T-cell (primary cell): Measurements from ENCODE around the gene ADSS2. TPM values are rescaled to one million over a fixed set of nuclear protein-coding genes. Genes with fewer than 3 reads are reported as not detected.

Source experiments
- ATAC-seq, 4 experiments: fragments of 200-7000 bp in 3 of 4; fragments of 150-1000 bp in 1 of 4; cut with Tn5 transposase; replicated peaks in 1 of 4; 1 replicate in 3 of 4; 2 replicates in 1 of 4; pipeline ENCODE4 v1.10.0; 2021; ENCODE audit warnings: moderate library complexity in 3 of 4, mild to moderate bottlenecking in 2 of 4, moderate number of reproducible peaks in 1 of 4
- CTCF ChIA-PET, 2 donors: fragments of 300-600 bp; sonication (Branson Sonifier 250); formaldehyde crosslinking; loops; one replicate each; lab custom pipeline; 2022; ENCODE audit warnings: antibody characterized with exemption in 2 of 2; lab: Charles Lee
- POLR2A ChIA-PET, 2 donors: fragments of 300-600 bp; sonication (Branson Sonifier 250); formaldehyde crosslinking; loops; one replicate each; lab custom pipeline; 2022; ENCODE audit warnings: antibody characterized with exemption in 2 of 2; lab: Charles Lee
- DNase-seq, 35 experiments: peaks; one replicate each; pipeline versions ENCODE4 v3.0.0 to v3.0.0-alpha.2; 2013 to 2023
- H3K27ac ChIP-seq: one replicate; pipeline ENCODE4 v1.5.1; 2013; ENCODE audit warnings: low read length
- H3K27me3 ChIP-seq, 2 experiments: replicated peaks in 1 of 2; 1 replicate in 1 of 2; 2 replicates in 1 of 2; pipeline versions ENCODE4 v1.6.1 to v1.7.0; 2013; ENCODE audit warnings: low read length in 1 of 2, mixed read lengths in 1 of 2; ENCODE audit not compliant: control insufficient read depth in 2 of 2, insufficient read depth in 2 of 2; ENCODE audit errors: extremely low read depth in 1 of 2
- H3K36me3 ChIP-seq, 2 donors: 1 replicate in 1 of 2; 2 replicates in 1 of 2; pipeline versions ENCODE4 v1.6.1 to v1.7.0; 2013; ENCODE audit warnings: low read length in 1 of 2; ENCODE audit not compliant: control insufficient read depth in 2 of 2, insufficient read depth in 1 of 2; ENCODE audit errors: extremely low read depth in 1 of 2
- H3K4me1 ChIP-seq, 2 experiments: 1 replicate in 1 of 2; 2 replicates in 1 of 2; pipeline versions ENCODE4 v1.6.1 to v1.7.0; 2013; ENCODE audit warnings: low read length in 2 of 2, mixed read lengths in 1 of 2; ENCODE audit not compliant: insufficient read depth in 2 of 2, control insufficient read depth in 1 of 2; ENCODE audit errors: extremely low read depth in 1 of 2
- H3K4me3 ChIP-seq, 2 donors: 1 replicate in 1 of 2; 2 replicates in 1 of 2; pipeline versions ENCODE4 v1.5.1 to v1.7.0; 2013; ENCODE audit warnings: mild to moderate bottlenecking in 2 of 2, low read length in 1 of 2, moderate library complexity in 1 of 2; ENCODE audit not compliant: control insufficient read depth in 1 of 2; ENCODE audit errors: extremely low read depth in 1 of 2
- H3K9me3 ChIP-seq: 2 replicates; pipeline ENCODE4 v1.7.0; 2013
- H3K27ac Mint-ChIP-seq, 2 donors: one replicate each; pipeline ENCODE4 v1.8.0; 2020 to 2021; ENCODE audit warnings: mild to moderate bottlenecking in 2 of 2, mixed read lengths in 2 of 2
- H3K27me3 Mint-ChIP-seq, 2 donors: one replicate each; pipeline ENCODE4 v1.8.0; 2021 to 2022; ENCODE audit warnings: mixed read lengths in 2 of 2
- H3K36me3 Mint-ChIP-seq: one replicate; pipeline ENCODE4 v1.8.0; 2021; ENCODE audit warnings: mixed read lengths
- H3K4me1 Mint-ChIP-seq, 3 donors: one replicate each; pipeline ENCODE4 v1.8.0; 2020 to 2022; ENCODE audit warnings: mixed read lengths in 3 of 3, mild to moderate bottlenecking in 1 of 3
- H3K4me3 Mint-ChIP-seq, 3 donors: one replicate each; pipeline ENCODE4 v1.8.0; 2020 to 2022; ENCODE audit warnings: mild to moderate bottlenecking in 3 of 3, mixed read lengths in 3 of 3, moderate library complexity in 3 of 3
- H3K9me3 Mint-ChIP-seq, 3 donors: one replicate each; pipeline ENCODE4 v1.8.0; 2020 to 2022; ENCODE audit warnings: mixed read lengths in 3 of 3
- WGBS: methylation state at CpG from one replicate; pipeline ENCODE4 v1.1.5; 2013; ENCODE audit warnings: missing lambda C conversion rate; ENCODE audit not compliant: insufficient coverage; 5-methylcytosine and 5-hydroxymethylcytosine counted together
- total RNA-seq, 35 experiments: library from RNA in 6 of 35; stranded (reverse) in 6 of 35; fragments of 120-200 nt in 1 of 35; gene quantifications; one replicate each; pipeline versions ENCODE4 v1.2.1 to v1.2.4 and lab custom pipeline; 2013 to 2026

Gene ADSS2
- total RNA-seq, 5 donors from 2014 or later (not counting 1 experiment from before 2014, with no cell fraction given): 49.6 to 53.4 (median 51.6) TPM

- ATAC-seq: no peak
- Mint-ChIP-seq H3K27ac (no peak overlapping the region), H3K4me1 (no peaks in the 10 kb centered on the region), H3K4me3 (no peak overlapping the region), H3K27me3 (no peaks in the 10 kb centered on the region), H3K36me3 (peaks cover 7% of the 10 kb centered on the region), H3K9me3 (peaks cover 4 to 8% (median 4%) of the 10 kb centered on the region in 3 donors)
- Histone ChIP-seq H3K36me3 (no peaks in the 10 kb centered on the region), H3K9me3 (no peaks in the 10 kb centered on the region), H3K4me1 (no peaks in the 10 kb centered on the region), H3K27me3 (no peaks in the 10 kb centered on the region), H3K27ac (no peak overlapping the region), H3K4me3 (no peak overlapping the region)
- POLR2A ChIA-PET: no interaction called here
- 100% methylated on average over 1 of the region's 7 CpGs for WGBS
- CTCF ChIA-PET: no interaction called here
- no peak for DNase-seq
These were observed 62.7 kb downstream of the ADSS2 start for GRCh38 chr1:244388961-244389360.

GRCh38 chr1:244387415-244387814 is 64.3 kb downstream of the ADSS2 start:
- Histone ChIP-seq H3K4me1 (no peaks in the 10 kb centered on the region), H3K36me3 (no peaks in the 10 kb centered on the region), H3K27me3 (no peaks in the 10 kb centered on the region), H3K4me3 (no peak overlapping the region), H3K9me3 (no peaks in the 10 kb centered on the region), H3K27ac (no peak overlapping the region)
- Mint-ChIP-seq H3K27me3 (no peaks in the 10 kb centered on the region), H3K36me3 (peaks cover 7% of the 10 kb centered on the region), H3K4me1 (no peaks in the 10 kb centered on the region), H3K4me3 (no peak overlapping the region), H3K9me3 (peaks cover 4 to 8% (median 4%) of the 10 kb centered on the region in 3 donors), H3K27ac (no peak overlapping the region)
- ATAC-seq (no peak), DNase-seq (no peak)
- ChIA-PET CTCF (no interaction called here), POLR2A (no interaction called here)
- 83% methylated on average over 1 of the region's 1 CpG for WGBS

- no peak for ATAC-seq
- CTCF ChIA-PET: no interaction called here
- H3K27ac ChIP-seq: no peak overlapping the region
These were observed 65.1 kb downstream of the ADSS2 start for GRCh38 chr1:244386595-244386994.

GRCh38 chr1:244384066-244384465 is 67.6 kb downstream of the ADSS2 start:
- H3K27ac ChIP-seq: no peak overlapping the region
- no peak overlapping the region for H3K4me3 ChIP-seq
- H3K4me1 ChIP-seq: no peaks in the 10 kb centered on the region
- DNase-seq (no peak), ATAC-seq (no peak)
- Mint-ChIP-seq H3K9me3 (peaks cover 0 to 4% (median 0%) of the 10 kb centered on the region in 3 donors), H3K4me1 (no peaks in the 10 kb centered on the region), H3K27ac (no peak overlapping the region), H3K27me3 (no peaks in the 10 kb centered on the region), H3K36me3 (peaks cover 8% of the 10 kb centered on the region), H3K4me3 (no peak overlapping the region)
- no peaks in the 10 kb centered on the region for H3K36me3 ChIP-seq
- H3K9me3 ChIP-seq: no peaks in the 10 kb centered on the region
- CTCF ChIA-PET: interaction anchor here in 1 of 2 donors (0.7 kb wide), 1 partner anchor 1041 kb away, joined by 3 read pairs; no protein-coding TSS in a partner anchor
- POLR2A ChIA-PET: no interaction called here
- H3K27me3 ChIP-seq: no peaks in the 10 kb centered on the region
- no CpG with 5 or more reads among the region's 3 CpGs for WGBS

More at GRCh38 chr1:244386595-244386994, 65.1 kb downstream of the ADSS2 start:
- no peaks in the 10 kb centered on the region for H3K27me3 ChIP-seq
- no CpG with 5 or more reads among the region's 1 CpG for WGBS
- Mint-ChIP-seq H3K36me3 (peaks cover 8% of the 10 kb centered on the region), H3K27me3 (no peaks in the 10 kb centered on the region), H3K4me1 (no peaks in the 10 kb centered on the region), H3K9me3 (peaks cover 2 to 4% (median 2%) of the 10 kb centered on the region in 3 donors), H3K4me3 (no peak overlapping the region), H3K27ac (no peak overlapping the region)
- H3K9me3 ChIP-seq: no peaks in the 10 kb centered on the region
- H3K4me3 ChIP-seq: no peak overlapping the region
- POLR2A ChIA-PET: no interaction called here
- H3K36me3 ChIP-seq: no peaks in the 10 kb centered on the region
- no peaks in the 10 kb centered on the region for H3K4me1 ChIP-seq
- DNase-seq: no peak

- 93% methylated on average over 2 of the region's 4 CpGs for WGBS
- H3K36me3 ChIP-seq: no peaks in the 10 kb centered on the region
- Mint-ChIP-seq H3K36me3 (peaks cover 8% of the 10 kb centered on the region), H3K4me3 (no peak overlapping the region), H3K27me3 (peaks cover 0 to 1% of the 10 kb centered on the region in 2 donors), H3K4me1 (no peaks in the 10 kb centered on the region), H3K9me3 (peaks cover 0 to 4% (median 0%) of the 10 kb centered on the region in 3 donors), H3K27ac (no peak overlapping the region)
- H3K27me3 ChIP-seq: no peaks in the 10 kb centered on the region
- DNase-seq (no peak), ATAC-seq (no peak)
- H3K4me1 ChIP-seq: no peaks in the 10 kb centered on the region
- H3K4me3 ChIP-seq: no peak overlapping the region
- no peak overlapping the region for H3K27ac ChIP-seq
- ChIA-PET CTCF (interaction anchor here in 1 of 2 donors (0.6 kb wide), 1 partner anchor 225 kb away, joined by 4 read pairs; no protein-coding TSS in a partner anchor), POLR2A (interaction anchor here in 1 of 2 donors (0.6 kb wide), 1 partner anchor 49 kb away, joined by 3 read pairs; no protein-coding TSS in a partner anchor)
- no peaks in the 10 kb centered on the region for H3K9me3 ChIP-seq
These were observed 68.3 kb downstream of the ADSS2 start for GRCh38 chr1:244383278-244383884.

- Histone ChIP-seq H3K36me3 (no peaks in the 10 kb centered on the region), H3K4me3 (no peak overlapping the region), H3K27ac (no peak overlapping the region), H3K4me1 (no peaks in the 10 kb centered on the region), H3K27me3 (no peaks in the 10 kb centered on the region), H3K9me3 (no peaks in the 10 kb centered on the region)
- Mint-ChIP-seq H3K9me3 (no peaks in the 10 kb centered on the region), H3K27me3 (peaks cover 0 to 1% of the 10 kb centered on the region in 2 donors), H3K36me3 (peaks cover 4% of the 10 kb centered on the region), H3K4me3 (no peak overlapping the region), H3K4me1 (no peaks in the 10 kb centered on the region), H3K27ac (no peak overlapping the region)
- WGBS: 93% methylated on average over 2 of the region's 7 CpGs
- ATAC-seq (no peak), DNase-seq (no peak)
- POLR2A ChIA-PET: no interaction called here
- CTCF ChIA-PET: no interaction called here
These were observed 69.7 kb downstream of the ADSS2 start for GRCh38 chr1:244381878-244382565.
